Mesenchymal stem cell (in vitro differentiated cells and primary cell): ENCODE data around the gene DUOXA2.

Experiments used
- DNase-seq: peaks from one replicate; pipeline ENCODE4 v3.0.0-alpha.2; 2013
- H2AFZ ChIP-seq: one replicate; pipeline ENCODE4 v1.6.1; 2013; ENCODE audit warnings: low read depth, mild to moderate bottlenecking, control low read depth, inconsistent platforms, low read length, moderate library complexity
- H2AK5ac ChIP-seq: 2 replicates; pipeline ENCODE4 v1.6.1; 2013; ENCODE audit warnings: low read length, moderate library complexity, mild to moderate bottlenecking, inconsistent platforms; ENCODE audit not compliant: severe bottlenecking
- H2BK120ac ChIP-seq: one replicate; pipeline ENCODE4 v1.6.1; 2013; ENCODE audit warnings: low read depth, mild to moderate bottlenecking, inconsistent platforms, low read length, moderate library complexity
- H2BK12ac ChIP-seq, 2 experiments: one replicate each; pipeline ENCODE4 v1.6.1; 2013; ENCODE audit warnings: inconsistent platforms in 2 of 2, low read length in 2 of 2, mild to moderate bottlenecking in 2 of 2, moderate library complexity in 2 of 2, control low read depth in 1 of 2
- H2BK15ac ChIP-seq: one replicate; pipeline ENCODE4 v1.6.1; 2013; ENCODE audit warnings: mild to moderate bottlenecking, low read depth, inconsistent platforms; ENCODE audit not compliant: poor library complexity, severe bottlenecking
- H2BK5ac ChIP-seq: 2 replicates; pipeline ENCODE4 v1.6.1; 2013; ENCODE audit warnings: low read depth, mild to moderate bottlenecking, low read length, control low read depth, inconsistent platforms; ENCODE audit not compliant: poor library complexity, severe bottlenecking
- H3K14ac ChIP-seq, 2 experiments: one replicate each; pipeline ENCODE4 v1.6.1; 2013; ENCODE audit warnings: inconsistent platforms in 2 of 2, low read length in 2 of 2, control low read depth in 1 of 2, mild to moderate bottlenecking in 1 of 2, moderate library complexity in 1 of 2
- H3K18ac ChIP-seq, 2 experiments: one replicate each; pipeline ENCODE4 v1.6.1; 2013; ENCODE audit warnings: inconsistent platforms in 2 of 2, low read length in 2 of 2, control low read depth in 1 of 2, low read depth in 1 of 2, mild to moderate bottlenecking in 1 of 2
- H3K23ac ChIP-seq, 2 experiments: one replicate each; pipeline ENCODE4 v1.6.1; 2013; ENCODE audit warnings: inconsistent platforms in 2 of 2, low read length in 2 of 2, mild to moderate bottlenecking in 2 of 2, moderate library complexity in 2 of 2, control low read depth in 1 of 2
- H3K27ac ChIP-seq: 2 replicates; pipeline ENCODE4 v1.5.1; 2013; ENCODE audit warnings: mild to moderate bottlenecking, moderate library complexity, low read length, control low read depth, inconsistent platforms; ENCODE audit not compliant: poor library complexity, severe bottlenecking
- H3K27me3 ChIP-seq, 2 experiments: 2 replicates each; pipeline versions ENCODE4 v1.6.1 to v1.7.0; 2013; ENCODE audit warnings: low read length in 2 of 2, mild to moderate bottlenecking in 2 of 2, moderate library complexity in 2 of 2, control low read depth in 1 of 2, inconsistent platforms in 1 of 2; ENCODE audit not compliant: control insufficient read depth in 1 of 2, insufficient read depth in 1 of 2
- H3K36me3 ChIP-seq, 2 experiments: 2 replicates each; pipeline versions ENCODE4 v1.6.1 to v1.7.0; 2013; ENCODE audit warnings: low read length in 2 of 2, control low read depth in 1 of 2, inconsistent platforms in 1 of 2, low read depth in 1 of 2, mild to moderate bottlenecking in 1 of 2; ENCODE audit not compliant: insufficient read depth in 2 of 2, control insufficient read depth in 1 of 2
- H3K4ac ChIP-seq, 2 experiments: one replicate each; pipeline ENCODE4 v1.6.1; 2013; ENCODE audit warnings: inconsistent platforms in 2 of 2, low read length in 2 of 2, mild to moderate bottlenecking in 2 of 2, moderate library complexity in 2 of 2, control low read depth in 1 of 2, low read depth in 1 of 2
- H3K4me1 ChIP-seq: 2 replicates; pipeline ENCODE4 v1.6.1; 2013; ENCODE audit warnings: low read depth, low read length, control low read depth; ENCODE audit not compliant: control insufficient read depth, insufficient read depth
- H3K4me2 ChIP-seq: 2 replicates; pipeline ENCODE4 v1.6.1; 2013; ENCODE audit warnings: low read length, mild to moderate bottlenecking, inconsistent platforms; ENCODE audit not compliant: poor library complexity, severe bottlenecking
- H3K4me3 ChIP-seq, 2 experiments: 2 replicates each; pipeline versions ENCODE4 v1.5.1 to v1.7.0; 2013; ENCODE audit warnings: low read length in 2 of 2, mild to moderate bottlenecking in 2 of 2, control low read depth in 1 of 2, low read depth in 1 of 2; ENCODE audit not compliant: insufficient read depth in 1 of 2
- H3K79me1 ChIP-seq: replicated peaks from 2 replicates; pipeline ENCODE4 v1.6.1; 2013; ENCODE audit warnings: mild to moderate bottlenecking, control low read depth, low read length, inconsistent platforms; ENCODE audit not compliant: poor library complexity, severe bottlenecking
- H3K9ac ChIP-seq: 2 replicates; pipeline ENCODE4 v1.7.0; 2013; ENCODE audit warnings: mild to moderate bottlenecking, low read length, moderate library complexity
- H3K9me3 ChIP-seq: 2 replicates; pipeline ENCODE4 v1.7.0; 2013; ENCODE audit warnings: mild to moderate bottlenecking, low read length; ENCODE audit not compliant: control insufficient read depth
- H4K8ac ChIP-seq: one replicate; pipeline ENCODE4 v1.6.1; 2013; ENCODE audit warnings: inconsistent platforms, mild to moderate bottlenecking, low read length, moderate library complexity
- H4K91ac ChIP-seq: one replicate; pipeline ENCODE4 v1.6.1; 2013; ENCODE audit warnings: mild to moderate bottlenecking, low read length, inconsistent platforms
- WGBS: methylation state at CpG from one replicate; pipeline ENCODE4 v1.1.7; 2013; ENCODE audit warnings: mixed read lengths; 5-methylcytosine and 5-hydroxymethylcytosine counted together

Gene DUOXA2

GRCh38 chr15:45117308-45118130 is 3.4 kb downstream of the DUOXA2 start:
- Histone ChIP-seq H3K18ac (no peak overlapping the region), H4K8ac (no peak overlapping the region), H3K9me3 (no peaks in the 10 kb centered on the region), H3K4me1 (peaks cover 28% of the 10 kb centered on the region), H2BK15ac (no peak overlapping the region), H3K27me3 (peaks cover 63 to 68% of the 10 kb centered on the region in 2 experiments), H2BK5ac (no peak overlapping the region), H2AFZ (no peak overlapping the region), H3K36me3 (no peaks in the 10 kb centered on the region), H3K4me2 (no peak overlapping the region), H2BK12ac (no peak overlapping the region), H4K91ac (no peak overlapping the region), H3K23ac (no peak overlapping the region), H3K79me1 (no peaks in the 10 kb centered on the region), H3K27ac (no peak overlapping the region), H3K9ac (peak overlapping the region; percentile 30), H3K4me3 (peak overlapping the region in 1 of 2 experiments; percentile 52), H2AK5ac (no peak overlapping the region), H3K4ac (no peak overlapping the region), H3K14ac (no peak overlapping the region), H2BK120ac (no peak overlapping the region)
- 30% methylated on average over 30 of the region's 33 CpGs for WGBS
- no peak for DNase-seq

DNA sequence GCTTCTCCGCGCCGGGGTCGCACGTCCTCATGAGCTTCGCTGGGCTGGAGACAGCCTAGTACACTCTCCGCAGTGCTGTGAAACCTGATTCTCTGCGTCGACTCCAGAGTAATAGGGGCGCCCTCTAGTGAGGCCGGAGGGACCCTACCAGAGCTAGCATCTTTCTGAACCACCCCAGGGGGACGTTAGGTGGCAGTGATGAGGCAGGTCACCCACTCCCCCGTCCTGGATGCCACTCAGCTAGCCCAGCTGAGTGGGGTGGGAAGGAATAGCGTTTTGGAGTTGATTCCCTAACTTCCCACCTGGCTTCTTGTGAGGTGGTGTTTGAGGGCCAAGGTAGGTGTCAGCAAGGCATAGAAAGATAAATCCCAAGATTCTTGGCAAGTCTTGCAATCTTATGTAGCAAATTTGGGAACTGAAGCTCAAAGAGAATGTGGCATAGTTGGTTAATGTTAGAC is 4.0 kb downstream of the DUOXA2 start:
- 1% methylated on average over 14 of the region's 14 CpGs for WGBS
- H3K23ac ChIP-seq = no peak overlapping the region
- DNase-seq = peak; percentile 90

GRCh38 chr15:45118996-45119395 is 4.9 kb downstream of the DUOXA2 start:
- Histone ChIP-seq H3K4me1 (peaks cover 21% of the 10 kb centered on the region), H3K27me3 (peaks cover 48 to 67% of the 10 kb centered on the region in 2 experiments), H3K4me3 (no peak overlapping the region), H3K14ac (no peak overlapping the region), H3K4me2 (no peak overlapping the region), H2AFZ (no peak overlapping the region), H3K36me3 (no peaks in the 10 kb centered on the region), H3K23ac (no peak overlapping the region), H3K79me1 (no peaks in the 10 kb centered on the region), H2BK5ac (no peak overlapping the region), H2BK15ac (no peak overlapping the region), H3K27ac (no peak overlapping the region), H4K8ac (no peak overlapping the region), H3K9me3 (no peaks in the 10 kb centered on the region), H3K18ac (no peak overlapping the region), H2AK5ac (no peak overlapping the region), H3K9ac (no peak overlapping the region), H4K91ac (no peak overlapping the region), H3K4ac (no peak overlapping the region), H2BK12ac (no peak overlapping the region), H2BK120ac (no peak overlapping the region)
- DNase-seq = no peak
- 82% methylated on average over 5 of the region's 5 CpGs for WGBS

More for the DNA sequence above, 4.0 kb downstream of the DUOXA2 start:
- Histone ChIP-seq H2BK15ac (no peak overlapping the region), H2BK12ac (no peak overlapping the region), H3K18ac (no peak overlapping the region), H2BK5ac (no peak overlapping the region), H3K79me1 (no peaks in the 10 kb centered on the region), H3K9me3 (no peaks in the 10 kb centered on the region), H2BK120ac (no peak overlapping the region), H3K4me1 (peaks cover 22% of the 10 kb centered on the region), H3K36me3 (no peaks in the 10 kb centered on the region), H3K27ac (no peak overlapping the region), H2AK5ac (no peak overlapping the region), H3K4me3 (peak overlapping the region in 1 of 2 experiments; percentile 52), H4K8ac (no peak overlapping the region), H3K27me3 (peaks cover 56 to 67% of the 10 kb centered on the region in 2 experiments), H3K14ac (no peak overlapping the region), H4K91ac (no peak overlapping the region), H2AFZ (no peak overlapping the region), H3K4ac (no peak overlapping the region), H3K4me2 (no peak overlapping the region), H3K9ac (peak overlapping the region; percentile 30)

DNA sequence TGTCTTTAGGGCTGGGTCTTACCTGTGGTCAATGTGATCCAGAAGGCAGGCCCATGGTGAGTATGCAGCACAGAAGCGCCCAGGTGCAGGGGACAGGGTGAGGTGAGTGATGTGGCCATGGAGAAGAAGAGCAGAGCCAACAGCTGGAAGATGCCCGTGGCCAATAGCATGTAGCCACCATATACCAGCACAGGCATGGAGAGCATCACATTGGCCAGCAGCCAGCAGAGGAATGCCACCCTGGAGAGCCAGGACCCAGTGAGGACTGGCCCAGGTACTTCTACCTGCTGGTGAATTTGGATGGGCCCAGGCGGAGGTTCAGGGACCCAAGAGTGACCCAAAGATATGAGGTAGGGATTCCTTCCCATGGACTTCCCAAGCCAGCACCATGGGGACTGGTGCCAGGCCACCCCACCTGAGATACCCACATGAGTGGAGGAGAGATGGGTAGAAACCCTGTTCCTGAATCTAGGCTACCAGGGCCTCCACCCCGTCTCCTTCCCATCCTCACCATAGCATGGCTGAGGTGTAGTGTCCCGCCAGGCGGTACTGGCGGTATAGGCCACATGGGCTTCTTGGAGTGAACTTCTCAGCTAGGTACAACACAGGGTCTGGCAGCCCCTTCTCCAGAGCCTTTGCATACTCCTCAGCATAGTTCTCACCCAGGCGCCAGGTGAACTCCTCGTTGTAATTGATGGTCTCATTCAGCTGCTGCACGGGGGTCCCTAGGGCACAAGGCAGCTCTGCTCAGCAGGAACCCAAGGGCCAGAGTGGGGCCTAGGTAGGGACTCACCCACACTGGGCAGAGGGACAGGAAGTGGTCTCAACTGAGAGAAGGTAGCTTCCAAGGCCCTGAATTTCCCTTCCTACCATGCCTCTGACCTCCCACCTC is 6.2 kb downstream of the DUOXA2 start:
- DNase-seq = no peak
- Histone ChIP-seq H2AFZ (no peak overlapping the region), H3K4ac (no peak overlapping the region), H3K14ac (no peak overlapping the region), H4K8ac (no peak overlapping the region), H3K4me2 (no peak overlapping the region), H3K36me3 (no peaks in the 10 kb centered on the region), H4K91ac (no peak overlapping the region), H3K27me3 (peaks cover 40 to 63% of the 10 kb centered on the region in 2 experiments), H3K18ac (no peak overlapping the region), H3K79me1 (no peaks in the 10 kb centered on the region), H3K27ac (no peak overlapping the region), H2BK120ac (no peak overlapping the region), H3K23ac (no peak overlapping the region), H3K4me3 (no peak overlapping the region), H2BK15ac (no peak overlapping the region), H2AK5ac (no peak overlapping the region), H2BK12ac (no peak overlapping the region), H2BK5ac (no peak overlapping the region), H3K4me1 (peaks cover 16% of the 10 kb centered on the region), H3K9ac (no peak overlapping the region), H3K9me3 (no peaks in the 10 kb centered on the region)
- 94% methylated on average over 8 of the region's 10 CpGs for WGBS
